Heart right ventricle (tissue), 16 donors: Measurements from ENCODE around the gene ZNF202. TPM values are rescaled to one million over a fixed set of nuclear protein-coding genes. Genes with fewer than 3 reads are reported as not detected.

Experiments
- ATAC-seq, 8 donors: fragments of 200-7000 bp; cut with Tn5 transposase; one replicate each; pipeline ENCODE4 v1.9.1; 2020; ENCODE audit warnings: mild to moderate bottlenecking in 8 of 8, moderate library complexity in 8 of 8, moderate number of reproducible peaks in 1 of 8
- DNase-seq, 2 donors: peaks; one replicate each; pipeline ENCODE4 v3.0.0-alpha.2; 2020
- H3K27ac ChIP-seq, 10 donors: fragments of 200-600 bp; sonication (generic) in 2 of 10; one replicate each; pipeline versions ENCODE4 v1.5.0 to v1.8.0; 2020 to 2022; ENCODE audit warnings: mild to moderate bottlenecking in 3 of 10
- H3K27me3 ChIP-seq, 7 donors: fragments of 200-600 bp; one replicate each; pipeline ENCODE4 v1.8.0; 2021 to 2022; ENCODE audit warnings: mild to moderate bottlenecking in 2 of 7
- H3K36me3 ChIP-seq, 9 donors: fragments of 200-600 bp; sonication (generic) in 1 of 9; one replicate each; pipeline versions ENCODE4 v1.5.0 to v1.8.0; 2020 to 2022; ENCODE audit warnings: mild to moderate bottlenecking in 2 of 9
- H3K4me1 ChIP-seq, 9 donors: fragments of 200-600 bp; sonication (generic) in 1 of 9; one replicate each; pipeline versions ENCODE4 v1.5.0 to v1.8.0; 2020 to 2022; ENCODE audit warnings: mild to moderate bottlenecking in 4 of 9
- H3K4me3 ChIP-seq, 10 donors: fragments of 200-600 bp; sonication (generic) in 2 of 10; one replicate each; pipeline versions ENCODE4 v1.5.0 to v1.8.0; 2020 to 2022; ENCODE audit warnings: mild to moderate bottlenecking in 7 of 10, moderate library complexity in 2 of 10
- H3K9me3 ChIP-seq, 11 donors: fragments of 200-600 bp in 10 of 11; sonication (generic) in 2 of 11; one replicate each; pipeline versions ENCODE4 v1.5.0 to v1.8.0; 2013 to 2022; ENCODE audit warnings: mild to moderate bottlenecking in 2 of 11, control low read depth in 1 of 11, moderate library complexity in 1 of 11
- WGBS, 2 donors: extraction: QIAGEN DNeasy Blood & Tissue Kit; methylation state at CpG; one replicate each; pipeline ENCODE4 v1.1.7; 2013; ENCODE audit warnings: inconsistent platforms in 1 of 2; 5-methylcytosine and 5-hydroxymethylcytosine counted together
- intact Hi-C, 10 donors: fragments of 100-400 bp; cut with DNase I; formaldehyde crosslinking; loops; one replicate each; pipeline versions ENCODE4 v1.11.1 to v1.14.2; 2022
- polyA plus RNA-seq, 2 donors: library from polyadenylated mRNA; stranded (reverse); fragments of 200-250 nt; gene quantifications; one replicate each; pipeline ENCODE4 v1.2.3, GENCODE V29; 2013
- total RNA-seq, 10 donors: library from RNA; stranded (reverse); fragmentation: NEBNext Ultra II Directional in 3 of 10; extraction: Animal tissue kit (Norgen Biotek cat#: 25700) in 3 of 10; gene quantifications; one replicate each; pipeline versions ENCODE4 v1.2.1 to v1.2.4, GENCODE V29; 2021 to 2023
- TF ChIP-seq, protein P1 (sequence below), 9 donors: fragments of 200-600 bp; sonication (generic) in 2 of 9; IDR thresholded peaks; one replicate each; pipeline versions ENCODE4 v1.5.0 to v1.8.0; 2021 to 2022; ENCODE audit warnings: antibody characterized with exemption in 9 of 9, mild to moderate bottlenecking in 5 of 9, moderate library complexity in 1 of 9
- donor health status: Arrhythmogenic right ventricular cardiomyopathy.
- donor health status: ischemic (EF 13 %, LVEDD 7.1; RV severe dilation, severe dysfunction).
- donor health status: healthy with polysubstance abuse.
- donor health status: DM: no; HTN: yes; CAD: no.
- donor health status: DM: no; HTN: no; CAD: no.
- donor health status: ischemic (EF 25% LVEDD 6.9; RV normal size, moderate dysfunction).
- donor health status: ischemic (EF 25% LVEDD 5.7; RV mildly dilated, moderate dysfunction).
- donor health status: healthy.
- donor health status: DM: yes; HTN: yes; CAD: no.
- donor health status: Ischemic cardiomyopathy.
- donor health status: ischemic (EF 35%, LVEDD 5.7; RV mildly dilated, moderate dysfunction).
- donor health status: nonischemic (EF 11% LVEDD 7.7; RV severe dilation, severe dysfunction).
- donor health status: DM: yes; HTN: yes; CAD: no.
- donor health status: PGD.
- donor health status: ischemic (EF 29% LVEDD 5.4; RV normal size, mild dysfunction).
- donor health status: nonischemic (EF 23%, LVEDD 6.1; RV moderate dilation, normal function).

Gene ZNF202
- total and polyA plus RNA-seq, 12 donors: 3.8 to 6.0 (median 4.2) TPM

GRCh38 chr11:123681030-123681429 lies 60.4 kb downstream of the ZNF202 start:
- Histone ChIP-seq H3K4me3 (no peak overlapping the region), H3K9me3 (peaks cover 0 to 7% (median 0%) of the 10 kb centered on the region in 11 donors), H3K27me3 (peaks cover 0 to 8% (median 3%) of the 10 kb centered on the region in 7 donors), H3K27ac (no peak overlapping the region), H3K36me3 (no peaks in the 10 kb centered on the region), H3K4me1 (no peaks in the 10 kb centered on the region)
- 77 to 89% methylated on average over 2 of the region's 2 CpGs for WGBS, 2 donors
- ATAC-seq: no peak
- TF ChIP-seq, protein P1, sequence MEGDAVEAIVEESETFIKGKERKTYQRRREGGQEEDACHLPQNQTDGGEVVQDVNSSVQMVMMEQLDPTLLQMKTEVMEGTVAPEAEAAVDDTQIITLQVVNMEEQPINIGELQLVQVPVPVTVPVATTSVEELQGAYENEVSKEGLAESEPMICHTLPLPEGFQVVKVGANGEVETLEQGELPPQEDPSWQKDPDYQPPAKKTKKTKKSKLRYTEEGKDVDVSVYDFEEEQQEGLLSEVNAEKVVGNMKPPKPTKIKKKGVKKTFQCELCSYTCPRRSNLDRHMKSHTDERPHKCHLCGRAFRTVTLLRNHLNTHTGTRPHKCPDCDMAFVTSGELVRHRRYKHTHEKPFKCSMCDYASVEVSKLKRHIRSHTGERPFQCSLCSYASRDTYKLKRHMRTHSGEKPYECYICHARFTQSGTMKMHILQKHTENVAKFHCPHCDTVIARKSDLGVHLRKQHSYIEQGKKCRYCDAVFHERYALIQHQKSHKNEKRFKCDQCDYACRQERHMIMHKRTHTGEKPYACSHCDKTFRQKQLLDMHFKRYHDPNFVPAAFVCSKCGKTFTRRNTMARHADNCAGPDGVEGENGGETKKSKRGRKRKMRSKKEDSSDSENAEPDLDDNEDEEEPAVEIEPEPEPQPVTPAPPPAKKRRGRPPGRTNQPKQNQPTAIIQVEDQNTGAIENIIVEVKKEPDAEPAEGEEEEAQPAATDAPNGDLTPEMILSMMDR (IDR thresholded peaks at IDR 0.05): no peak
- intact Hi-C loops: no loop called here
- DNase-seq: no peak

GRCh38 chr11:123678246-123678645 lies 63.2 kb downstream of the ZNF202 start:
- Histone ChIP-seq H3K4me3 (no peak overlapping the region), H3K36me3 (no peaks in the 10 kb centered on the region), H3K27me3 (peaks cover 0 to 8% (median 3%) of the 10 kb centered on the region in 7 donors), H3K27ac (no peak overlapping the region), H3K9me3 (peaks cover 0 to 7% (median 0%) of the 10 kb centered on the region in 11 donors), H3K4me1 (no peaks in the 10 kb centered on the region)
- DNase-seq: no peak
- no peak for ATAC-seq
- intact Hi-C loops: no loop called here
- TF ChIP-seq, protein P1 (IDR thresholded peaks at IDR 0.05): no peak
- 97 to 99% methylated on average over 2 of the region's 2 CpGs for WGBS, 2 donors

DNA sequence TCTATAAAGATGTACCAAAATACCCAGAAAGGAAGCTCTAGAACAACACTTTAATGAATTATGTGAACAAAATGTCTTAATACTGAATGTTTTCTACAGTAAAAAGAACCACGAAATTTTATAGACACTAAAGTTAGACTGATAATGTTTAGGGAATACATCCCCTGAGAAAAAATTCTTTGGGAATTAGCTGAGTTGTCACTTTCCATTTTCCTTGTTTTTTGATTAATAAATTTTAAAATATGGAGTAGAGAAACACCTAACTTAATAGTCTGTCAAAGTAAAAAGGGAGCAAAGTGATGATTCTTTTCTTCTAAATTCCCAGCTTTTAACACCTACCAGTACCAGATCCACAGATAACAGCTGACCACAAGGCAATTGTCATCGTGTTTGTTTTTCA lies 64.0 kb downstream of the ZNF202 start:
- Histone ChIP-seq H3K27ac (no peak overlapping the region), H3K4me1 (no peaks in the 10 kb centered on the region), H3K9me3 (peaks cover 0 to 7% (median 0%) of the 10 kb centered on the region in 11 donors), H3K36me3 (no peaks in the 10 kb centered on the region), H3K4me3 (no peak overlapping the region), H3K27me3 (peaks cover 0 to 7% (median 0%) of the 10 kb centered on the region in 7 donors)
- WGBS, 2 donors: 58 to 68% methylated on average over 2 of the region's 2 CpGs
- intact Hi-C loops: no loop called here
- DNase-seq (no peak), ATAC-seq (no peak)
- TF ChIP-seq, protein P1 (IDR thresholded peaks at IDR 0.05): no peak

- TF ChIP-seq, protein P1 (IDR thresholded peaks at IDR 0.05): no peak
- Histone ChIP-seq H3K9me3 (peaks cover 0 to 4% (median 0%) of the 10 kb centered on the region in 11 donors), H3K27me3 (no peaks in the 10 kb centered on the region), H3K36me3 (no peaks in the 10 kb centered on the region), H3K4me3 (no peak overlapping the region), H3K4me1 (no peaks in the 10 kb centered on the region), H3K27ac (no peak overlapping the region)
- no peak for DNase-seq
- intact Hi-C loops: no loop called here
- no peak for ATAC-seq
- WGBS, 2 donors: 49 to 72% methylated on average over 2 of the region's 2 CpGs
Measured at GRCh38 chr11:123674297-123674696, 67.2 kb downstream of the ZNF202 start.

Other genes starting within 250 kb of the ZNF202 start
- 1 to 10 TPM in 7 of 10 donors, under 1 TPM in 3; 0.26 to 3.4 (median 1.7) TPM for gene SCN3B, start 87.0 kb downstream of the ZNF202 start, total RNA-seq
- under 1 TPM; 0.78 to 0.80 TPM for gene SCN3B, start 87.0 kb downstream of the ZNF202 start, polyA plus RNA-seq
- not detected for gene OR6X1, start 12.9 kb upstream of the ZNF202 start, total RNA-seq
- not detected for gene OR6X1, start 12.9 kb upstream of the ZNF202 start, polyA plus RNA-seq
- not detected for gene OR6M1, start 64.7 kb upstream of the ZNF202 start, total RNA-seq
- not detected for gene OR6M1, start 64.7 kb upstream of the ZNF202 start, polyA plus RNA-seq
- not detected for gene TMEM225, start 144.0 kb upstream of the ZNF202 start, total RNA-seq
- gene TMEM225, start 144.0 kb upstream of the ZNF202 start, polyA plus RNA-seq: not detected
- not detected for gene OR8D4, start 160.5 kb upstream of the ZNF202 start, total RNA-seq
- gene OR8D4, start 160.5 kb upstream of the ZNF202 start, polyA plus RNA-seq: not detected
- not detected for gene OR4D5, start 198.0 kb upstream of the ZNF202 start, total RNA-seq
- not detected for gene OR4D5, start 198.0 kb upstream of the ZNF202 start, polyA plus RNA-seq
- not detected for gene OR6T1, start 202.2 kb upstream of the ZNF202 start, total RNA-seq
- not detected for gene OR6T1, start 202.2 kb upstream of the ZNF202 start, polyA plus RNA-seq
- gene OR10S1, start 236.1 kb upstream of the ZNF202 start, total RNA-seq: not detected
- gene OR10S1, start 236.1 kb upstream of the ZNF202 start, polyA plus RNA-seq: not detected